D721Med (cell line): Measurements from ENCODE around the gene PRSS36.

ENCODE experiments used
- DNase-seq: peaks from one replicate; pipeline ENCODE4 v3.0.0; 2011; ENCODE audit warnings: low spot score; ENCODE audit not compliant: insufficient read length
- FAIRE-seq: peaks from 2 replicates; lab custom pipeline; 2011; peaks lifted over from hg19 to GRCh38; lab: Jason Lieb, UNC
- CTCF ChIP-seq: IDR thresholded peaks from 2 replicates; pipeline ENCODE4 v1.5.1; 2012; ENCODE audit warnings: mild to moderate bottlenecking, control low read depth; ENCODE audit not compliant: insufficient read depth; ENCODE audit errors: missing control alignments

PRSS36 gene

GRCh38 chr16:31192856-31193642, 43.2 kb upstream of the PRSS36 start:
- TF ChIP-seq CTCF = no peak
- no peak for DNase-seq
- no peak for FAIRE-seq

- no peak for TF ChIP-seq CTCF
- FAIRE-seq (no peak), DNase-seq (no peak)
Observed at GRCh38 chr16:31191697-31192428, 42.0 kb upstream of the PRSS36 start.

- FAIRE-seq (no peak), DNase-seq (no peak)
- no peak for TF ChIP-seq CTCF
Observed at GRCh38 chr16:31190818-31191444, 41.1 kb upstream of the PRSS36 start.

GRCh38 chr16:31190061-31190460, 40.2 kb upstream of the PRSS36 start:
- TF ChIP-seq CTCF = no peak
- no peak for FAIRE-seq

GRCh38 chr16:31189412-31189778, 39.5 kb upstream of the PRSS36 start:
- no peak for TF ChIP-seq CTCF
- FAIRE-seq (no peak), DNase-seq (no peak)

More at GRCh38 chr16:31190061-31190460, 40.2 kb upstream of the PRSS36 start:
- DNase-seq = no peak

GRCh38 chr16:31188450-31189411, 38.9 kb upstream of the PRSS36 start:
- no peak for FAIRE-seq
- DNase-seq = no peak
- TF ChIP-seq CTCF = no peak
